ENCODE data around the gene SUGP2.
"Not testable (repeated sequence)": the region's sequence is repeated elsewhere in the genome, so short reads cannot be mapped to it uniquely, and the experiment has no call there.

Gene SUGP2

DNA sequence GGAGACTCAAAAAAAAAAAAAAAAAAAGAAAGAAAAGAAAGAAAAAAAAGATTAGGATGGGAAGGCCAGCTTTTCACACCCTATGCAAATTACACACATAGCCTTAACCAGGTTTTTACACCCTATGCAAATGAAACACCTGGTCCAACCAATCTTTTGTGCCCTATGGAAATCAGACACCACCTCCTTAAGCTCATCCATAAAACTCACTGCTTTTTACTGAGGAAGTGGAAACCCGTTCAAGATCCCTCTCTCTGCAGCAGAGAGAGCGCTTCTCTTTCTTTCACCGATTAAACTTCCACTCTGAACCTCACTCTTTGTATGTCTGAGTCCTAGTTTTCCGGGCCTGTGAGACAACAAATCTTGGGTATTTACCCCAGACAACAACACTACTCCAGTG lies 67.0 kb downstream of the SUGP2 start:
- TF ChIP-seq, protein P1, sequence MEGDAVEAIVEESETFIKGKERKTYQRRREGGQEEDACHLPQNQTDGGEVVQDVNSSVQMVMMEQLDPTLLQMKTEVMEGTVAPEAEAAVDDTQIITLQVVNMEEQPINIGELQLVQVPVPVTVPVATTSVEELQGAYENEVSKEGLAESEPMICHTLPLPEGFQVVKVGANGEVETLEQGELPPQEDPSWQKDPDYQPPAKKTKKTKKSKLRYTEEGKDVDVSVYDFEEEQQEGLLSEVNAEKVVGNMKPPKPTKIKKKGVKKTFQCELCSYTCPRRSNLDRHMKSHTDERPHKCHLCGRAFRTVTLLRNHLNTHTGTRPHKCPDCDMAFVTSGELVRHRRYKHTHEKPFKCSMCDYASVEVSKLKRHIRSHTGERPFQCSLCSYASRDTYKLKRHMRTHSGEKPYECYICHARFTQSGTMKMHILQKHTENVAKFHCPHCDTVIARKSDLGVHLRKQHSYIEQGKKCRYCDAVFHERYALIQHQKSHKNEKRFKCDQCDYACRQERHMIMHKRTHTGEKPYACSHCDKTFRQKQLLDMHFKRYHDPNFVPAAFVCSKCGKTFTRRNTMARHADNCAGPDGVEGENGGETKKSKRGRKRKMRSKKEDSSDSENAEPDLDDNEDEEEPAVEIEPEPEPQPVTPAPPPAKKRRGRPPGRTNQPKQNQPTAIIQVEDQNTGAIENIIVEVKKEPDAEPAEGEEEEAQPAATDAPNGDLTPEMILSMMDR (IDR thresholded peaks at IDR 0.05; ENCODE audit: low read depth, low read length), result no peak
- no peak for DNase-seq (ENCODE audit: extremely low read depth, low read depth)

- DNase-seq (ENCODE audit: extremely low read depth, low read depth), result no peak
- TF ChIP-seq, protein P1 (IDR thresholded peaks at IDR 0.05; ENCODE audit: low read depth, low read length), result no peak
Observed at GRCh38 chr19:18964121-18964520, 69.2 kb downstream of the SUGP2 start.

GRCh38 chr19:18961767-18962620 lies 71.3 kb downstream of the SUGP2 start:
- no peak for DNase-seq (ENCODE audit: extremely low read depth, low read depth)
- TF ChIP-seq, protein P1 (IDR thresholded peaks at IDR 0.05; ENCODE audit: low read depth, low read length), result no peak

DNA sequence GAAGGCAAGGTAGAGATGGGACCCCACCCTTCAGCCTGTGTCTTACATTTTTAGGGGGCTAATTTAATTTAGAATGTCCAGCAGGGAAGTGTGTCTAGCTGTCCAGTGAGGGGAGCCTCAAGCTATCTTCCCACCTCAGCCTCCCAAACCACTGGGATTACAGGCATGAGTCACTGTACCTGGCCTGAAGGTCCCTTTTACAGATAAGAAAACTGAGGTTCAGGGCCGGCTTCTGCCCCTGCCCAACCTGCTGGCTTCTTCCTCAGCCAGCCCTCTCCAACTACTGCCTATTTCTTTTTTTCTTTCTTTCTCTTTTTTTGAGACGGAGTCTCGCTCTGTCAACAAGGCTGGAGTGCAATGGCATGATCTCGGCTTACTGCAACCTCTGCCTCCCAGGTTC lies 72.9 kb downstream of the SUGP2 start:
- DNase-seq (ENCODE audit: extremely low read depth, low read depth), result no peak
- TF ChIP-seq, protein P1 (IDR thresholded peaks at IDR 0.05; ENCODE audit: low read depth, low read length), result no peak

GRCh38 chr19:18955042-18955441 lies 78.3 kb downstream of the SUGP2 start:
- DNase-seq (ENCODE audit: extremely low read depth, low read depth), result no peak
- TF ChIP-seq, protein P1 (IDR thresholded peaks at IDR 0.05; ENCODE audit: low read depth, low read length), result no peak

DNA sequence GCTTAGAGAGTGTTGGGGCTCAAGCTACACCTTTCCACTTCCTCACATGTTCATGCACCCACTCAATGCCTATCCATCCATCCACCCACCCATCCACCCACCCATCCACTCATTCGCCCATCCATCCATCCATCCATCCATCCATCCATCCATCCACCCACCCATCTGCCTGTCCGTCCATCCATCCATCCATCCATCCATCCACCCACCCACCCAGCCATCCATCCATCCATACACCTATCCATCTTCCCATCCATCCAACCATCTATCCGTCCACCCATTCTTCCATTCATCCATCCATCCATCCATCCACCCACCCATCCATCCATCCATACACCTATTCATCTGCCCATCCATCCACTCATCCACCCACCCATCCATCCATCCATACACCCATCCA lies 79.2 kb downstream of the SUGP2 start:
- no peak for DNase-seq (ENCODE audit: extremely low read depth, low read depth)
- TF ChIP-seq, protein P1 (IDR thresholded peaks at IDR 0.05; ENCODE audit: low read depth, low read length), result no peak

DNA sequence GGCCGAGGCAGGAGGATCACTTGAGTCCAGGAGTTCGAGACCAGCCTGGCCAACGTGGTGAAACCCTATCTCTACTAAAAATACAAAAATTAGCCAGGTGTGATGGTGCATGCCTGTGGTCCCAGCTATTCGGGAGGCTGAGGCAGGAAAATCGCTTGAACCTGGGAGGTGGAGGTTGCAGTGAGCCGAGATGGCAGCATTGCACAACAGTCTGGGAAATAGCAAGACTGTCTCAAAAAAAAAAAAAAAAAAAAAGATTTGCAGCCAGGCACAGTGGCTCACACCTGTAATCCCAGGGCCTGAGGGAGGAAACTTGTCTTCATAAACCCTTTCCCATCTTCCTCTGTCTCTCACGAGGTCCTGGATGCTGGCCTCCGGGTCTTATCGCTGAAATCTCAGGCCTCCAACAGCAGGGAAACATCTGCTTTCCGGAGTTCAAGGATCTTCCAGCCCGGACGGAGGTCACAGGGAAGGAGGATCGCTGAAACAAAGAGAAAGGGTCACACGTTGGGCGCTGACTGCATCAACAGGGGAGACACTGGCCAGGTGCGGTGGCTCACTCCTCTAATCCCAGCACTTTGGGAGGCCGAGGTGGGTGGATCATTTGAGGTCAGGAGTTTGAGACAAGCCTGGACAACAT lies 80.8 kb downstream of the SUGP2 start:
- not testable (repeated sequence) for DNase-seq (ENCODE audit: extremely low read depth, low read depth)

Data from AG09319 (cell line).